ENCODE results near the gene RASL10B. TPM values are rescaled to one million over a fixed set of nuclear protein-coding genes. Genes with fewer than 3 reads are reported as not detected.

The RASL10B gene
- total RNA-seq, 1 experiment from 2014 or later: 0.09 TPM

DNA sequence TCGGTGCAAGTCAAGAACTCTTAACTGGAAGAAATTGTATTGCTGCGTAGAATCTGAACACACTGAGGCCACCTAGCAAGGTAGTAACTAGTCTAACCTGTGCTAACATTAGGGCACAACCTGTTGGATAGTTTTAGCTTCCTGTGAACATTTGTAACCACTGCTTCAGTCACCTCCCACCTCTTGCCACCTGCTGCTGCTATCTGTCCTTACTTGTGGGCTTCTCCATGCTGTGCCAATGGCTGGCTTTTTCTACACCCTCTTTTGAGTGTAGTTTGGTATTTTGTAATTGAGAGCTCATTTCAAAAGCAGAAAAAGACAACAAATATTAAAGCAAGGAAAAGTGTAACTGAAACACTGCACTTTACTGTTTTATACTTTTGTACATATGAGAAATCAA is 7.7 kb upstream of the RASL10B start:
- DNase-seq (ENCODE audit: unreplicated experiment): no peak
- Mint-ChIP-seq H3K4me3 (ENCODE audit: unreplicated experiment) (no peak overlapping the region), H3K9me3 (ENCODE audit: unreplicated experiment) (no peaks in the 10 kb centered on the region), H3K27ac (ENCODE audit: low read depth, unreplicated experiment) (peak overlapping the region; percentile 77), H3K4me1 (ENCODE audit: insufficient read depth, unreplicated experiment) (peaks cover 19% of the 10 kb centered on the region), H3K36me3 (ENCODE audit: insufficient read depth, unreplicated experiment) (peaks cover 66% of the 10 kb centered on the region), H3K27me3 (ENCODE audit: insufficient read depth, unreplicated experiment) (no peaks in the 10 kb centered on the region)
- ChIA-PET CTCF (interaction anchor here (0.6 to 11.3 kb wide), 4 partner anchors 8 to 112 kb away, joined by 3 to 81 read pairs (median 4); partner anchors contain the start of gene RASL10B), POLR2A (interaction anchor here (0.7 to 1.1 kb wide), 2 partner anchors 44 to 86 kb away, joined by 3 to 4 read pairs; partner anchors contain the start of gene TAF15)
- intact Hi-C loops (cut with micrococcal nuclease): no loop called here
- TF ChIP-seq, protein P1, sequence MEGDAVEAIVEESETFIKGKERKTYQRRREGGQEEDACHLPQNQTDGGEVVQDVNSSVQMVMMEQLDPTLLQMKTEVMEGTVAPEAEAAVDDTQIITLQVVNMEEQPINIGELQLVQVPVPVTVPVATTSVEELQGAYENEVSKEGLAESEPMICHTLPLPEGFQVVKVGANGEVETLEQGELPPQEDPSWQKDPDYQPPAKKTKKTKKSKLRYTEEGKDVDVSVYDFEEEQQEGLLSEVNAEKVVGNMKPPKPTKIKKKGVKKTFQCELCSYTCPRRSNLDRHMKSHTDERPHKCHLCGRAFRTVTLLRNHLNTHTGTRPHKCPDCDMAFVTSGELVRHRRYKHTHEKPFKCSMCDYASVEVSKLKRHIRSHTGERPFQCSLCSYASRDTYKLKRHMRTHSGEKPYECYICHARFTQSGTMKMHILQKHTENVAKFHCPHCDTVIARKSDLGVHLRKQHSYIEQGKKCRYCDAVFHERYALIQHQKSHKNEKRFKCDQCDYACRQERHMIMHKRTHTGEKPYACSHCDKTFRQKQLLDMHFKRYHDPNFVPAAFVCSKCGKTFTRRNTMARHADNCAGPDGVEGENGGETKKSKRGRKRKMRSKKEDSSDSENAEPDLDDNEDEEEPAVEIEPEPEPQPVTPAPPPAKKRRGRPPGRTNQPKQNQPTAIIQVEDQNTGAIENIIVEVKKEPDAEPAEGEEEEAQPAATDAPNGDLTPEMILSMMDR (IDR thresholded peaks at IDR 0.05; ENCODE audit: unreplicated experiment): no peak
- BruUV-seq (replicated peaks): no TSS peak

DNA sequence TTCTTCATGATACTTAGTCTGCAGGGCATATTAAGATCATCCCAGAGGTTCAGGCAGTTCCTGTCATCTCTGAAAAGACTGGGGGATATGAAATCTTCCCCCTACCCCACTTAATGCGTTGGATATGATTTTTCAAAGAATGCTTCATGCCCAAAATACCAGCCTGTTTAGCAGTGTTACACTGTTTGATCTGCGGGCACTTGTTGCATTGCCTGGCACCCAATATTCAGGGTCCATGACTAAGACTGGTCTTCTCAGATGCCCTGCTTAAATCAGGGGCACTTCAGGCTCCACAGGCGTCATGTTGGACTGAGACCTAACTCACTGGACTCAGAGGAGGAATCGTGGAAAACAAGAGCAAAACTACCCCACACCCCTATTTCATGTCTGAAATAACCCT is 6.4 kb upstream of the RASL10B start:
- Mint-ChIP-seq H3K4me1 (ENCODE audit: insufficient read depth, unreplicated experiment) (peaks cover 19% of the 10 kb centered on the region), H3K27ac (ENCODE audit: low read depth, unreplicated experiment) (peak overlapping the region; percentile 77), H3K4me3 (ENCODE audit: unreplicated experiment) (no peak overlapping the region), H3K27me3 (ENCODE audit: insufficient read depth, unreplicated experiment) (no peaks in the 10 kb centered on the region), H3K36me3 (ENCODE audit: insufficient read depth, unreplicated experiment) (peaks cover 53% of the 10 kb centered on the region), H3K9me3 (ENCODE audit: unreplicated experiment) (no peaks in the 10 kb centered on the region)
- no peak for DNase-seq (ENCODE audit: unreplicated experiment)
- BruUV-seq (replicated peaks): no TSS peak
- CTCF ChIA-PET: interaction anchor here (0.5 to 11.3 kb wide), 3 partner anchors 11 to 413 kb away, joined by 3 to 81 read pairs (median 3); no protein-coding TSS in a partner anchor
- POLR2A ChIA-PET: no interaction called here
- TF ChIP-seq, protein P1 (IDR thresholded peaks at IDR 0.05; ENCODE audit: unreplicated experiment): no peak
- intact Hi-C loops (cut with micrococcal nuclease): no loop called here

DNA sequence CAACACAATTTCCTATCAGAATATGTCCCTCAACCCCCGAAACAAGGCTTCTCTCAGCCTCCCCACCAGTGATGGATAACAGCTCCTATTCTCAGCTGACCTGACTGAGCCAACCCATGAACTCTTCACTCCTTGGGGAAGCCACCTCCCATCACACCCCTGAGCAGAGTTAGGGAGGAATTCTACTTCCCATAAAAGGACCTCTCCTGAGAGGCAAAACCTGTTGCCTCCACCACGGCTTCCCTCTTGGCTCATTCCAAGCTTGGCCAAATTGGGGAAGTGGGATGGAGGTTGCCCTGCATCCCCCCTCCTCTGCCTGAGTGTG is 5.7 kb upstream of the RASL10B start:
- Mint-ChIP-seq H3K27ac (ENCODE audit: low read depth, unreplicated experiment) (peak overlapping the region; percentile 77), H3K27me3 (ENCODE audit: insufficient read depth, unreplicated experiment) (no peaks in the 10 kb centered on the region), H3K4me1 (ENCODE audit: insufficient read depth, unreplicated experiment) (peaks cover 20% of the 10 kb centered on the region), H3K36me3 (ENCODE audit: insufficient read depth, unreplicated experiment) (peaks cover 48% of the 10 kb centered on the region), H3K4me3 (ENCODE audit: unreplicated experiment) (no peak overlapping the region), H3K9me3 (ENCODE audit: unreplicated experiment) (no peaks in the 10 kb centered on the region)
- TF ChIP-seq, protein P1 (IDR thresholded peaks at IDR 0.05; ENCODE audit: unreplicated experiment): no peak
- CTCF ChIA-PET: interaction anchor here (0.5 to 11.3 kb wide), 4 partner anchors 12 to 413 kb away, joined by 3 to 81 read pairs (median 8); no protein-coding TSS in a partner anchor
- DNase-seq (ENCODE audit: unreplicated experiment): no peak
- no TSS peak for BruUV-seq (replicated peaks)
- intact Hi-C loops (cut with micrococcal nuclease): no loop called here
- POLR2A ChIA-PET: no interaction called here

DNA sequence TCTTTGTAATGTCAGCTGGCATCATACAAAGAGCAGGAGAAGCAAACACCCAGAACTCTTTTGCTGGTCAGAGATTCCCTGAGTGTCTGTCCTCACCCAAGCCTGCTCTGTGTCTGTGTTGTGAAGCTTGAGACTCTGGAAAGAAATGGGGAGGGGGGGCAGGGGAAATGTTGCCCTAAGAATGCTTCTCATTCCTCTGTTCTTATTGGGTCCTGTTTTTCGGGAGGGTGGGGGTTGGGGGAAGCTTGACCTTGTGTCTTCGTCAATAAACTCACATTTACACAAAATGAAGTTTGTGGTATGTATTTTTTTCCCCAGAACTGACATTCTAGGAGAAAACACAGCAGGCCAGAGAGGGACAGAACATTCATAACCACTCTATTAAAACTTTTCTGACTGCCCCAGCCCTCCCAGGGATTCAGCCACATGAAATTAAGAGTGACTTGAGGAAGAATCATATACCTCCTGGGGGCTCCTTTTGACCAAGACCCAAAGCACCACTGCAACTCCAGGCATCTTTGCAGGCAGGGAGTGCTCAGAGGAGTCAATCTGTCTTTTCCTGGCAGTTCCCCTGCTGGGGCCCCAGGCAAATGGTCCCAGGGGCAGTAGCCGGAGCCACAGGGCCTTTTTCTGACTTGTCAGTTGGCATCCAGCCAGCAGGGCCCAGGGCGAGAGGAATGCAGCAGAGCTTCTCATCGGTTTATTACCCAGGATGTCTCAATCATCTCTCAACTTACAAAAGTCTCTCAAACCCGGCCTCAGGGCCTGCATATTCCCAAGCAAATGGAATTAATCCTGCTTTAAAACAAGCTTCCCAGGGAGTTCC is 5.1 kb upstream of the RASL10B start:
- H3K4me1 Mint-ChIP-seq (ENCODE audit: insufficient read depth, unreplicated experiment): peaks cover 25% of the 10 kb centered on the region
- TF ChIP-seq, protein P1 (IDR thresholded peaks at IDR 0.05; ENCODE audit: unreplicated experiment): no peak
- H3K4me3 Mint-ChIP-seq (ENCODE audit: unreplicated experiment): no peak overlapping the region
- DNase-seq (ENCODE audit: unreplicated experiment): peak; percentile 76
- POLR2A ChIA-PET: interaction anchor here (1.2 to 1.6 kb wide), 3 partner anchors 15 to 27 kb away, joined by 3 to 4 read pairs (median 3); no protein-coding TSS in a partner anchor
- intact Hi-C loops (cut with micrococcal nuclease): no loop called here
- CTCF ChIA-PET: interaction anchor here (0.6 to 11.3 kb wide), 6 partner anchors 13 to 212 kb away, joined by 3 to 81 read pairs (median 3); no protein-coding TSS in a partner anchor
- H3K9me3 Mint-ChIP-seq (ENCODE audit: unreplicated experiment): no peaks in the 10 kb centered on the region
- BruUV-seq (replicated peaks): no TSS peak
- H3K36me3 Mint-ChIP-seq (ENCODE audit: insufficient read depth, unreplicated experiment): peaks cover 49% of the 10 kb centered on the region
- no peaks in the 10 kb centered on the region for H3K27me3 Mint-ChIP-seq (ENCODE audit: insufficient read depth, unreplicated experiment)
- peak overlapping the region; percentile 77 for H3K27ac Mint-ChIP-seq (ENCODE audit: low read depth, unreplicated experiment)

All from MCF 10A (cell line).